ENCODE data around the gene ACACA. TPM values are rescaled to one million over a fixed set of nuclear protein-coding genes. Genes with fewer than 3 reads are reported as not detected.

Gene ACACA
- total and polyA plus RNA-seq, 4 donors = 6.1 to 49.9 (median 23.7) TPM

GRCh38 chr17:37039269-37039668 is 367.4 kb downstream of the ACACA start:
- no peak overlapping the region for H3K4me3 ChIP-seq (ENCODE audit: low read length in 2 of 2)
- no peaks in the 10 kb centered on the region for H3K9me3 ChIP-seq (ENCODE audit: control insufficient read depth, low read length)
- DNase-seq = no peak
- no peaks in the 10 kb centered on the region for H3K27me3 ChIP-seq (ENCODE audit: control insufficient read depth in 1 of 2, insufficient read depth in 2 of 2, low read length in 1 of 2)
- H3K27ac ChIP-seq (ENCODE audit: low read depth in 1 of 2, low read length in 2 of 2) = no peak overlapping the region
- intact Hi-C loops (cut with DNase I) = no loop called here
- no peaks in the 10 kb centered on the region for H3K36me3 ChIP-seq (ENCODE audit: control insufficient read depth in 1 of 2, insufficient read depth in 2 of 2, low read length in 1 of 2)
- no peaks in the 10 kb centered on the region for H3K4me1 ChIP-seq (ENCODE audit: control insufficient read depth in 1 of 2, insufficient read depth in 2 of 2, low read length in 2 of 2)
- ATAC-seq (ENCODE audit: low FRiP score) = no peak
- 81 to 83% methylated on average over 6 of the region's 6 CpGs for WGBS, 2 donors

- WGBS, 2 donors = 86 to 88% methylated on average over 5 of the region's 5 CpGs
- Histone ChIP-seq H3K4me1 (ENCODE audit: control insufficient read depth in 1 of 2, insufficient read depth in 2 of 2, low read length in 2 of 2) (no peaks in the 10 kb centered on the region), H3K4me3 (ENCODE audit: low read length in 2 of 2) (no peak overlapping the region), H3K9me3 (ENCODE audit: control insufficient read depth, low read length) (no peaks in the 10 kb centered on the region), H3K27ac (ENCODE audit: low read depth in 1 of 2, low read length in 2 of 2) (no peak overlapping the region), H3K36me3 (ENCODE audit: control insufficient read depth in 1 of 2, insufficient read depth in 2 of 2, low read length in 1 of 2) (peaks cover 0 to 3% of the 10 kb centered on the region in 2 donors), H3K27me3 (ENCODE audit: control insufficient read depth in 1 of 2, insufficient read depth in 2 of 2, low read length in 1 of 2) (no peaks in the 10 kb centered on the region)
- ATAC-seq (ENCODE audit: low FRiP score) (no peak), DNase-seq (no peak)
- intact Hi-C loops (cut with DNase I) = no loop called here
These were observed 369.0 kb downstream of the ACACA start for GRCh38 chr17:37037590-37038155.

Other genes starting within 250 kb of the ACACA start
- gene C17orf78, start 30.9 kb downstream of the ACACA start, total RNA-seq = not detected
- gene C17orf78, start 30.9 kb downstream of the ACACA start, polyA plus RNA-seq = 1 to 10 TPM in 1 of 2 donors, not detected in 1; 3.0 TPM
- gene TADA2A, start 50 bp upstream of the ACACA start, total RNA-seq = 10 to 100 TPM; 23.4 to 25.6 TPM
- 10 to 100 TPM; 12.9 to 13.9 TPM for gene TADA2A, start 50 bp upstream of the ACACA start, polyA plus RNA-seq
- 1 to 10 TPM; 9.2 to 9.7 TPM for gene DUSP14, start 83.1 kb upstream of the ACACA start, total RNA-seq
- gene DUSP14, start 83.1 kb upstream of the ACACA start, polyA plus RNA-seq = 1 to 10 TPM; 3.8 to 6.4 TPM
- 10 to 100 TPM; 29.8 to 43.5 TPM for gene SYNRG, start 202.6 kb upstream of the ACACA start, total RNA-seq
- 10 to 100 TPM in 1 of 2 donors, 1 to 10 TPM in 1; 5.0 to 10.4 TPM for gene SYNRG, start 202.6 kb upstream of the ACACA start, polyA plus RNA-seq
- gene DDX52, start 236.6 kb upstream of the ACACA start, total RNA-seq = 10 to 100 TPM; 19.7 to 25.2 TPM
- gene DDX52, start 236.6 kb upstream of the ACACA start, polyA plus RNA-seq = 1 to 10 TPM; 6.5 TPM